Measurements from ENCODE around the gene PDK3. TPM values are rescaled to one million over a fixed set of nuclear protein-coding genes. Genes with fewer than 3 reads are reported as not detected.
A peak's percentile ranks its signal among the peaks of the same experiment; 100 is the strongest.

PDK3 gene
- total RNA-seq, 4 donors from 2014 or later: 5.4 to 20.6 (median 12.8) TPM

DNA sequence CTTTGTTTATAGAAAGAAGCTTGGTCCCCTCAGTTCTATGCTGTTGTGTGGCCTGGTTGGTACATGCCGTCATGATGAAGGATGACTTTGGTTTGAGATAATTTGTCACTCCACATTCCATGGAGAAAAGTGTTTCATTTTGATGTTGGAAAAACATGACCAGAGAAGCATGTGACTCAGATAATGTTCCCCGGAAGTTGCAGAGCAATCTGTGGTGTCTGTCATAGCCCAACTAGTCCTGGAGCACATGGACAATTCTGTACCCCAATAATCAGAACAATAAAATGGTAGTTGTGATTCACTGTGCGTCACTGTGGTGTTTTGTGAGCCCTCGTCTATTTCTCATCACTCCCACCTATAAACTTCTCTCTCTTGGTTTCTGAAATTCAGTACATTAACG, 85.1 kb downstream of the PDK3 start:
- no peaks in the 10 kb centered on the region for H3K36me3 ChIP-seq
- H3K27me3 ChIP-seq: no peaks in the 10 kb centered on the region
- no peak for DNase-seq
- intact Hi-C loops (cut with DNase I): no loop called here
- TF ChIP-seq POLR2A (IDR thresholded peaks at IDR 0.05): no peak
- TF ChIP-seq, protein P1, sequence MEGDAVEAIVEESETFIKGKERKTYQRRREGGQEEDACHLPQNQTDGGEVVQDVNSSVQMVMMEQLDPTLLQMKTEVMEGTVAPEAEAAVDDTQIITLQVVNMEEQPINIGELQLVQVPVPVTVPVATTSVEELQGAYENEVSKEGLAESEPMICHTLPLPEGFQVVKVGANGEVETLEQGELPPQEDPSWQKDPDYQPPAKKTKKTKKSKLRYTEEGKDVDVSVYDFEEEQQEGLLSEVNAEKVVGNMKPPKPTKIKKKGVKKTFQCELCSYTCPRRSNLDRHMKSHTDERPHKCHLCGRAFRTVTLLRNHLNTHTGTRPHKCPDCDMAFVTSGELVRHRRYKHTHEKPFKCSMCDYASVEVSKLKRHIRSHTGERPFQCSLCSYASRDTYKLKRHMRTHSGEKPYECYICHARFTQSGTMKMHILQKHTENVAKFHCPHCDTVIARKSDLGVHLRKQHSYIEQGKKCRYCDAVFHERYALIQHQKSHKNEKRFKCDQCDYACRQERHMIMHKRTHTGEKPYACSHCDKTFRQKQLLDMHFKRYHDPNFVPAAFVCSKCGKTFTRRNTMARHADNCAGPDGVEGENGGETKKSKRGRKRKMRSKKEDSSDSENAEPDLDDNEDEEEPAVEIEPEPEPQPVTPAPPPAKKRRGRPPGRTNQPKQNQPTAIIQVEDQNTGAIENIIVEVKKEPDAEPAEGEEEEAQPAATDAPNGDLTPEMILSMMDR (IDR thresholded peaks at IDR 0.05): no peak
- H3K9me3 ChIP-seq: no peaks in the 10 kb centered on the region
- peak overlapping the region in 2 of 4 donors; percentile 12 to 48 for H3K27ac ChIP-seq
- H3K4me1 ChIP-seq: peaks cover 0 to 3% (median 0%) of the 10 kb centered on the region in 3 donors
- WGBS, 2 donors: 68 to 82% methylated on average over 5 of the region's 5 CpGs
- no peak overlapping the region for H3K4me3 ChIP-seq

GRCh38 chrX:24553011-24553410, 87.9 kb downstream of the PDK3 start:
- Histone ChIP-seq H3K36me3 (no peaks in the 10 kb centered on the region), H3K27me3 (no peaks in the 10 kb centered on the region), H3K4me3 (no peak overlapping the region), H3K4me1 (peaks cover 0 to 3% (median 0%) of the 10 kb centered on the region in 3 donors), H3K27ac (peak overlapping the region in 1 of 4 donors; percentile 42), H3K9me3 (no peaks in the 10 kb centered on the region)
- 61% methylated on average over 4 of the region's 4 CpGs; no CpG with 5 or more reads in 1 of the 2 donors for WGBS, 2 donors
- DNase-seq: no peak
- intact Hi-C loops (cut with DNase I): no loop called here
- no peak for TF ChIP-seq POLR2A (IDR thresholded peaks at IDR 0.05)
- TF ChIP-seq, protein P1 (IDR thresholded peaks at IDR 0.05): no peak

DNA sequence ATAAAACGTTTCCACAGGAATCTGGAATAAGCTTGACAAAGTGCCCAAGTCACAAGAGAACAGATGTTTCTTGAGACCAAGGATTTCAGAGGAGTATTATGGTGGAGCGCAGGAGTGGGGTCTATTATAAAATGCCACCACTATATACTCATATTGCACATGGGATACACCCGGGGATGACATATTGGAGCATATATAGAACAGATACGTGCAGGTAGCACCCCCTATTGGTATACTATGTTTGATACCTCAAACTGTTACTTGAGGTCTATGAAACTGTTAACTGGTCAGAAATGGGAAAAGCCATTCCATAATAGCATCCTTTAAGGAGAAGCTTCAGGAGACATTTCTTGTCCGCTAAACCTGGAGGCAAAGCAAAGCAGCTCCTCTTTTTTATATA, 96.0 kb downstream of the PDK3 start:
- Histone ChIP-seq H3K4me3 (no peak overlapping the region), H3K36me3 (no peaks in the 10 kb centered on the region), H3K27me3 (no peaks in the 10 kb centered on the region), H3K4me1 (no peaks in the 10 kb centered on the region), H3K27ac (no peak overlapping the region), H3K9me3 (no peaks in the 10 kb centered on the region)
- intact Hi-C loops (cut with DNase I): no loop called here
- WGBS, 2 donors: 58 to 75% methylated on average over 5 of the region's 5 CpGs
- DNase-seq: no peak
- no peak for TF ChIP-seq POLR2A (IDR thresholded peaks at IDR 0.05)
- TF ChIP-seq, protein P1 (IDR thresholded peaks at IDR 0.05): peak in 1 of 6 experiments; percentile 27

DNA sequence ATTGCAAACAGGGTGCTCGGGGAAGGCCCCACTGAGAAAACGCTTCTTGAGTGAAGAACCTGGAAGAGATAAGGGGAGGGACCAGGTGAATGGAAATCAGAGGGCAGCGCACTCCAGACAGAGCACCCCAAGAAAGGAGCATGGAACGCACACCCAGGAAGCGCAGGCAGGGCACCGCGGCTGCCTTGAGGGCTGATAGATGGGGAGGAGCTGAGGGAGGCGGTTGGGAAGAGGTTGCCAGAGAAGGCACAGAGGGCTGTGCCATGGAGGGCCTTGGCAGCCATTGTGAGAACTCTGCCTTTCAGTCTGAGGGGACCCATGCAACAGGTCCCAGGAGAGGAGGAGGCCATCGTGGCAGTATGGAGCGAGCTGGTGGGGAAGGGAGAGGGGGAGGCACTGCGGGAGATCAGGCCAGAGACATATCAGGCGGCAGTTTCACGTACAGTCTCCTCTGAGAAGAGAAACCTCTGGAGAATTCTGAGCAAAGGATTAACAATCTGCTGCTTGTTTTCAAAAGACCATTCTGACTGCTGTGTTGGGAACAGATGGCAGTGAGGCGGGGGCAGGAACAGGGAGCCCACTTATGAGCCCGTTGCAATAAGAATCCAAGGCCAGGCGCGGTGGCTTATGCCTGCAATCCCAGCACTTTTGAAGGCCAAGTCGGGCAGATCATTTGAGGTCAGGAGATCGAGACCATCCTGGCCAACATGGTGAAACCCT, 98.4 kb downstream of the PDK3 start:
- Histone ChIP-seq H3K4me3 (no peak overlapping the region), H3K27ac (no peak overlapping the region), H3K27me3 (no peaks in the 10 kb centered on the region), H3K4me1 (no peaks in the 10 kb centered on the region), H3K9me3 (no peaks in the 10 kb centered on the region), H3K36me3 (no peaks in the 10 kb centered on the region)
- TF ChIP-seq, protein P1 (IDR thresholded peaks at IDR 0.05): no peak
- TF ChIP-seq POLR2A (IDR thresholded peaks at IDR 0.05): no peak
- intact Hi-C loops (cut with DNase I): no loop called here
- 88% methylated on average over 12 to 18 of the region's 19 CpGs for WGBS, 2 donors
- no peak for DNase-seq

DNA sequence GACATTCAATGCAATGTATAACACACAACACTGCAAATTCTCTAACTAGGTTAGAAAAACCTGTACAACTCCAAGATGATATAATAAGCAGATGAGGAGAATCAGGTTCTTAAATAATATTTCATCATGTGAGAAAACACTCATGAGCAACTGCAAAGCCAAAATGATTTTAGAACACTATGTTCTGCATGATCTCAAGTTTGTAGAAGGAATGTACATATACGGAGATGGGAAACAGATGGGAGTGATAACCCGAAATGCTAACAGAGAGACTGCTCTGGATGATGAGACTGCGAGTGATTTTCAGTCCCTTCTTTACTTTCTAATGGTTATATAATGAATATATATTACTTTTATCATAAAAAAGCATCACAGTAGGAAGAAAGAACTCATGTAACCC, 101.2 kb downstream of the PDK3 start:
- Histone ChIP-seq H3K4me1 (no peaks in the 10 kb centered on the region), H3K4me3 (no peak overlapping the region), H3K36me3 (no peaks in the 10 kb centered on the region), H3K27me3 (no peaks in the 10 kb centered on the region), H3K9me3 (no peaks in the 10 kb centered on the region), H3K27ac (peak overlapping the region in 2 of 4 donors; percentile 30 to 58)
- no peak for TF ChIP-seq POLR2A (IDR thresholded peaks at IDR 0.05)
- TF ChIP-seq, protein P1 (IDR thresholded peaks at IDR 0.05): no peak
- intact Hi-C loops (cut with DNase I): no loop called here
- no peak for DNase-seq
- 63 to 71% methylated on average over 3 of the region's 3 CpGs for WGBS, 2 donors
